IPS DF 6.9 (cell line): Measurements from ENCODE around the gene RIPK4.
"Not testable (repeated sequence)": the region's sequence is repeated elsewhere in the genome, so short reads cannot be mapped to it uniquely, and the experiment has no call there.

Experiments
- DNase-seq: peaks from one replicate; pipeline ENCODE4 v3.0.0-alpha.2; 2013; ENCODE audit warnings: low read depth, low spot score
- H3K27ac ChIP-seq: one replicate; pipeline ENCODE4 v1.5.1; 2013; ENCODE audit warnings: low read length, control low read depth
- H3K27me3 ChIP-seq: 2 replicates; pipeline ENCODE4 v1.6.1; 2013; ENCODE audit warnings: mild to moderate bottlenecking, low read length; ENCODE audit not compliant: control insufficient read depth, insufficient read depth
- H3K36me3 ChIP-seq: 2 replicates; pipeline ENCODE4 v1.6.1; 2013; ENCODE audit warnings: low read length; ENCODE audit not compliant: control insufficient read depth, insufficient read depth
- H3K4me1 ChIP-seq: 2 replicates; pipeline ENCODE4 v1.6.1; 2013; ENCODE audit warnings: low read length; ENCODE audit not compliant: control insufficient read depth, insufficient read depth
- H3K4me3 ChIP-seq: 2 replicates; pipeline ENCODE4 v1.5.1; 2013; ENCODE audit warnings: mild to moderate bottlenecking, low read length
- H3K9me3 ChIP-seq: 2 replicates; pipeline ENCODE4 v1.6.1; 2013; ENCODE audit warnings: low read length, inconsistent platforms; ENCODE audit not compliant: control insufficient read depth, insufficient read depth
- WGBS: extraction: QIAGEN DNeasy Blood & Tissue Kit; methylation state at CpG from one replicate; pipeline ENCODE4 v1.1.7; 2013; ENCODE audit warnings: mixed read lengths, missing lambda C conversion rate; ENCODE audit not compliant: insufficient read length, insufficient coverage; 5-methylcytosine and 5-hydroxymethylcytosine counted together

Gene RIPK4

DNA sequence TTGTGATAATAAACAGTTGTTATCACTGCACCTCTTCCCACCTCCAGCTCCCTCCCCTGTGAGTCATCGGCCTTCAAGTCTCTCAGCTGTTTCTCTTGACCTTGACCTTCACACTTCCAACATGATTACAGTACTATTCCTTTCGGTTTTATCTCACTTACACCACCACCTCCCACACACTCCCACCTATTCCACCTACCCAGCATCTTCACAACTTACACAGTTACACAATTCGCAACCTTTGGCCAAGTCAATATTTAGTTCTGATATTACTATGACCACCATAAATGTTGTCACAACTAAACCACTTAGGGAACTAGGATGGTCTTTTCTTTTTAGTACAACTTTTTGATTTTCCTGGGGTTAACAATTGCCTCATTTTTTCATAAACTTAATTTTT is 60.2 kb downstream of the RIPK4 start:
- Histone ChIP-seq H3K36me3 (no peaks in the 10 kb centered on the region), H3K4me3 (no peak overlapping the region), H3K27ac (no peak overlapping the region), H3K27me3 (no peaks in the 10 kb centered on the region), H3K4me1 (peaks cover 6% of the 10 kb centered on the region), H3K9me3 (no peaks in the 10 kb centered on the region)
- no peak for DNase-seq
- 100% methylated on average over 2 of the region's 3 CpGs for WGBS

DNA sequence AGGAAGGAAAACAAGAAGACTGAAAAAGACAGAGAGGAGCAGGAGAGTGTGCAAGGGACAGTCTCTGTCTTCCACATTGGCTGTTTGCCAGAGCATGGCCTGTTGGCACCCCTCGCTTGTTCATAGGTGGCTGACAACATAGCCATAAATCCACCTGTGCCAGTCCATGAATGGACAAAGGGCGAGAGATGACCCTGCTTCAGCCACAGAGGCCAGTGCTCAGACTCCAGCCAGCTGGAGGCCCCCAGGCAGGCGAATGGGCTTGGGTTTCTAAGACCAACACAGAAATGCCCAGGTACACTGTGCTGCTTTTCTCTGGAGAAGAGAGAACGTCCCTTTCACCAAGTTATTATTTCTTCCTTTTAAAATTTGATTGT is 60.6 kb downstream of the RIPK4 start:
- Histone ChIP-seq H3K4me1 (peaks cover 6% of the 10 kb centered on the region; the same call in 1 of the 2 replicates), H3K4me3 (no peak overlapping the region), H3K27ac (no peak overlapping the region), H3K27me3 (no peaks in the 10 kb centered on the region), H3K9me3 (no peaks in the 10 kb centered on the region), H3K36me3 (no peaks in the 10 kb centered on the region)
- no CpG with 5 or more reads among the region's 4 CpGs for WGBS
- DNase-seq, result no peak

DNA sequence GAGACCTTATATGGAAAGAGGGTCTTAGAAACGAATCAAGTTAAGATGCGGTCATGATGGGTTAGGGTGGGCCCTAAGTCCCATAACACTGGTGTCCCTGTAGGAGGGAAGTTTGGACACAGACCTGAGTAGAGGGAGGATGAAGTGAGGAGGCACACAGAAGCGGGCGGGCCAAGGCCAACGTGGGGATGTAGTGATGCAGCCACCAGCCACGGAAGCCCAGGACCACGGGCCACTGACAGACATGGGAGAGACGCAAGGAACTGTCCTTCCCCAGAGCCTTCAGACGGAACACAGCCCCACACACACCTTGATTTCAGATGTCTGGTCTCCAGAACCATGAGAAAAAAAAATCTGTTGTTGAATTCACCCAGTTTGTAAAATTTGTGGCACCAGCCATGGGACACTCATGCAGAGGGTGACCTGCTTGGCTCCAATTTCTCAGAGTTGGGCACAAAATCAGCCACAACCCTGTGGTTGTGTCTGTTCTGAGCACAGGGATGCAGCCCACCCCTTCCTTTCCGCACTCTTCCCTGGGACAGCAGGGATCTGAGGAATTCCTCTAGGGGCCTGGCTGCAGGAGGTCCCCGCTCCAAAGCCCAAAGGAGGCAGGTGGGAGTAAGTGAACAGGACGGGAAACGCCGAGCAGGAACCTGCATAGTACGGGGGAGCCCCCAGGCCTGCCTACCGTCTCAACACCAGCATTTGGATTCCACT is 61.1 kb downstream of the RIPK4 start:
- H3K36me3 ChIP-seq, result no peaks in the 10 kb centered on the region
- no peak overlapping the region for H3K27ac ChIP-seq
- H3K9me3 ChIP-seq, result no peaks in the 10 kb centered on the region
- DNase-seq, result no peak
- WGBS, result no CpG with 5 or more reads among the region's 16 CpGs
- H3K27me3 ChIP-seq, result no peaks in the 10 kb centered on the region
- 0 out of 2 replicates have a peak, but pooled peaks cover under 1% of the 10 kb centered on the region for H3K4me1 ChIP-seq
- H3K4me3 ChIP-seq, result no peak overlapping the region

DNA sequence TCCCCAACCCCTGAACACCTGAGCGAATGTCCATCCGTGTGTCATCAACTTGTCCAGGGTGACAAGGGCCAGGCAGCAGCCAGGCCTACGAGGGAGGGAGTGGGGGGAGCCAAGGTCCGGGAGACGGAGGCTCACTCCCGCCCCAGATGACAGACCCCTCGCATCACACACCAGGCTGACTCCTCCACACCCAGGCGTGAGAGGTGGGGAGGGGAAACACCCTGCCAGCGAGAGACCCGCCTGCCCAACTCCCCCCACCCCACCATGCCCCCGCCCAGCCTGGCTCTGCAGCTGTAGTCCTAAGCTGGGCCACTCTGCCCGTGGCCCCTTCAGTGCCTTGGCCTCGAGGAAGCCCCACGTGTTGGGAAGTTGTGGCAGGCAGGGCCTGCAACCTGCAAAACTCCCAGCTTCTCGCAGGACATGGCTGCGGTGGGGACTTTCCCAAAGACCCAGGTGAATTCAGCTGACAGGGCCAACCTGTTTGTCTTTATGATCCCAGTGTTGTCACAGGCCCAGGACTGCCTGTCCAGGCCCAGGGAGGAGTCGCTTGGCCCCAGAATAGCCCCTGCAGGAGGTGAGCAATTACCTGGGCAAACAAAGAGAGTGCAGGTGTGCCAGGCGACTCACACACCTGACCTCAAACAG is 62.9 kb downstream of the RIPK4 start:
- Histone ChIP-seq H3K27ac (no peak overlapping the region), H3K27me3 (no peaks in the 10 kb centered on the region), H3K4me1 (no peaks in the 10 kb centered on the region), H3K4me3 (no peak overlapping the region), H3K9me3 (no peaks in the 10 kb centered on the region), H3K36me3 (no peaks in the 10 kb centered on the region)
- no peak for DNase-seq
- no CpG with 5 or more reads among the region's 18 CpGs for WGBS

DNA sequence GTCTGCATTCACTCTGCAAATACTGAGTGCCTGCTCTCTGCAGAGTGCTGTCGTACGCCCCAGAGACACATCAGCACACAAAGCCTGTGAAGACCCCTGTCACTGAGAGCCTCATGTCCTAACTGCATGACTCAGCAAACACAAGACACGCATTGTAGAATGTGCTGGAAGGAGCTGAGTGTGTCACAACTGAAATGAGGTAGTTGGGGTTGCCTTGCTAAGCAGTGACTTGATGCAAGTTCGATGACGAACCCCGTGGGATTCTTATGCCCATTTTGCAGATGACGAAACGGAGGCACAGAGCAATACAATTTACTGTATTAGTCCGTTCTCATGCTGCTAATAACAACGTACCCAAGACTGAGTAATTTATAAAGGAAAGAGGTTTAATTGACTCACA is 65.1 kb downstream of the RIPK4 start:
- no peaks in the 10 kb centered on the region for H3K27me3 ChIP-seq

DNA sequence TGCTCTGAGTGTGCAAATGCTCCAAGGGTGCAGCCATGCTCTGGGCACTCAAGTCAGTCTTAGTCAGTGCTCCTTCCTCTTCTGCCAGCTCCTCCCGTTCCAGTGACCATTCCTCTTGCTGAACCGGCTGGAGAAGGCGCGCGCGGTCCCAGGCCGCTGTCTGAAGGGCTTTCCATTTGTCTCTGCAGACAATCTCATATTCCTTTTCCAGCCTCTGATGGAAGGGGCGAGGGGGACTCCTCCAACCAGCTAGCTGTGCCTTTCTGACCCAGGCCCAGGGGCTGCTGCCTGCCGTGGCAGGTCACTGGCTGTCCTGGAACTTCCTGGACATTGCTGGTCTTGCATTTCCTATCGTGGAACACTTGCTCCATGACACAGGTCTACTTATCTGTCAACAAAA is 67.5 kb downstream of the RIPK4 start:
- Histone ChIP-seq H3K4me1 (no peaks in the 10 kb centered on the region), H3K4me3 (no peak overlapping the region), H3K27ac (no peak overlapping the region), H3K36me3 (no peaks in the 10 kb centered on the region), H3K9me3 (no peaks in the 10 kb centered on the region), H3K27me3 (no peaks in the 10 kb centered on the region)
- no peak for DNase-seq
- WGBS, result no CpG with 5 or more reads among the region's 10 CpGs

More for the DNA sequence above, 65.1 kb downstream of the RIPK4 start:
- DNase-seq, result no peak
- Histone ChIP-seq H3K4me1 (no peaks in the 10 kb centered on the region), H3K9me3 (no peaks in the 10 kb centered on the region), H3K27ac (no peak overlapping the region), H3K4me3 (no peak overlapping the region), H3K36me3 (no peaks in the 10 kb centered on the region)
- no CpG with 5 or more reads among the region's 10 CpGs for WGBS

DNA sequence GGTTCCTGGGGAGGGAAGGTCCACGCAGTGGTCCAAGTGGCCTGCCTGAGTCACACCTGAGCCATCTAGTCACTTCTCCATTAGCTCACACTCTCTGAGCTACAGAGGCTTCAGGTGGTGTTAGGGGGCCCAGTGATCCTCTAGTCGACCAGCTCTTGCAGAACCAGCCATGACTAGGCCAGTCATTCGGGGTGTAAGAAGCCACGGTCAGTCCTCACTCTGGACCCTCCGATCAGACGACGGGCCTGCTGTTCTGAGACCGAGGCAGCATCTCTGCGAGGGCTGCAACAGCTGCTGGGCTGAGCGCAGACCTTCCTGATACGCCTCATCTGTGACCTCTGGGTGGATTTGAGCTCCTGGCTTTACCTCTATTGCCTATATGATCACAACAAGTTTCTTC is 68.8 kb downstream of the RIPK4 start:
- no CpG with 5 or more reads among the region's 11 CpGs for WGBS
- Histone ChIP-seq H3K4me1 (no peaks in the 10 kb centered on the region), H3K36me3 (no peaks in the 10 kb centered on the region), H3K4me3 (no peak overlapping the region), H3K27ac (no peak overlapping the region), H3K27me3 (no peaks in the 10 kb centered on the region), H3K9me3 (no peaks in the 10 kb centered on the region)
- DNase-seq, result no peak

DNA sequence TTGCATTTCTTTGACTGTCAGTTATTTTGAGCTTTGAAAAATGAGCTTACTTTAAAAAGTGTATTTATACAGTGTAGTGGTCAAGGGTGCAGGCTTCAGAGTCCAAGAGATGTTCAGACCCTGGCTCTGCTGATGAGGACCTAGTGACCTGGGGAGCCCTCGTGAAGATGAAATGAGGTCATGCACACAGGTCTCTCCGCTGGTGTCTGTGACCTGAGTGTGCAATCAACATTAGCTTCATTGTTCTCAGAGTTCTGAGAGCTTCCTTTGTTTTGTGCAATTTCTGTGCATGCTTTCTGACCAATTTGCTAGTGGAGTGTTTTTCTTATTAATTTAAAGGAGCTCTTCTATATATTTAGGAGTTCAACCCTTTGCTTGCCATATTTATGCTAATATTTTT is 71.3 kb downstream of the RIPK4 start:
- no peak overlapping the region for H3K27ac ChIP-seq
- H3K9me3 ChIP-seq, result no peaks in the 10 kb centered on the region
- H3K36me3 ChIP-seq, result no peaks in the 10 kb centered on the region
- no peaks in the 10 kb centered on the region for H3K27me3 ChIP-seq
- DNase-seq, result no peak
- H3K4me1 ChIP-seq, result no peaks in the 10 kb centered on the region
- WGBS, result no CpG with 5 or more reads among the region's 2 CpGs
- no peak overlapping the region for H3K4me3 ChIP-seq

DNA sequence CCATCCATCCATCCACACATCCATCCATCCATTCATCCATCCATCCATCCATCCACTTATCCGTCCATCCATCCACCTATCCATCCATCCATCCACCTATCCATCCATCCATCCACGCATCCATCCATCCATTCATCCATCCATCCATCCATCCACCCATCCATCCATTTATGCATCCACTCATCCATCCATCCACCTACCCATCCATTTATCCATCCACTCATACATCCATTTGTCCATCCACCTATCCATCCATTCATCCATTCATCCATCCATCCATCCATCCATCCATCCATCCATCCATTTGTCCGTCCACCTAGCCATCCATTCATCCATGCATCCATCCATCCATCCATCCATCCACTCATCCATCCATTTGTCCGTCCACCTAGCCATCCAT is 72.8 kb downstream of the RIPK4 start:
- WGBS, result 100% methylated on average over 1 of the region's 4 CpGs

DNA sequence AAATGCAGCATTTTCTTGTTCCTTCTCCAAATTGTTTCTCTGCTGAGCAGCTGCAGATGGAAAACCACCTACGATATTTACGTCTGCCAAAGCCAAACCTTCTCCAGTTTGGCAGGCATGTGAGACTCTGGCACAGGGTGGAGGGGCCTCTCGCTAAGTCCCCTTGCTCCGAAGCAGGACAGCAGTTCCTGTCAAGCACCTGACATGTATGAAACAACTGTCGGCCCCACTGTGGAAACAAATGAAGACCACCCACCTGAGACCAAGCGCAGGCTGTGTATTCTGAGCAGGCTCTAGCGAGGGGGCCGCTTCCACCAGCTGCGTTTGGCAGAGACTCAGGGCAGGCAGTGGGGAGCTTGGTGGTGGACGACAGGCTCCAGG is 74.7 kb downstream of the RIPK4 start:
- Histone ChIP-seq H3K9me3 (no peaks in the 10 kb centered on the region), H3K4me3 (no peak overlapping the region), H3K36me3 (no peaks in the 10 kb centered on the region), H3K27ac (no peak overlapping the region), H3K4me1 (no peaks in the 10 kb centered on the region), H3K27me3 (no peaks in the 10 kb centered on the region)
- DNase-seq, result no peak
- WGBS, result no CpG with 5 or more reads among the region's 10 CpGs

More for the DNA sequence above, 72.8 kb downstream of the RIPK4 start:
- H3K9me3 ChIP-seq, DNase-seq, H3K27me3 ChIP-seq, H3K4me1 ChIP-seq, H3K36me3 ChIP-seq, H3K27ac ChIP-seq, H3K4me3 ChIP-seq: not testable (repeated sequence)
